Activated gamma-delta T cell treated with Interleukin-2 at 50 U/mL for 16 hours (primary cell): ENCODE results near the gene GPR37.

Experiments
- DNase-seq: peaks from one replicate; pipeline ENCODE4 v3.0.0-alpha.2; 2020

GPR37 gene

GRCh38 chr7:124723012-124723411, 42.6 kb downstream of the GPR37 start:
- no peak for DNase-seq

GRCh38 chr7:124722292-124722691, 43.3 kb downstream of the GPR37 start:
- no peak for DNase-seq

GRCh38 chr7:124720195-124720594, 45.4 kb downstream of the GPR37 start:
- DNase-seq: no peak

- no peak for DNase-seq
Measured at GRCh38 chr7:124718032-124718766, 47.4 kb downstream of the GPR37 start.

GRCh38 chr7:124716894-124717293, 48.7 kb downstream of the GPR37 start:
- DNase-seq: no peak

GRCh38 chr7:124713086-124713485, 52.5 kb downstream of the GPR37 start:
- DNase-seq: no peak

- no peak for DNase-seq
Measured at GRCh38 chr7:124712017-124712416, 53.6 kb downstream of the GPR37 start.

GRCh38 chr7:124702385-124702784, 63.2 kb downstream of the GPR37 start:
- no peak for DNase-seq

GRCh38 chr7:124701955-124702354, 63.6 kb downstream of the GPR37 start:
- DNase-seq: no peak

- no peak for DNase-seq
Measured at GRCh38 chr7:124700655-124701054, 64.9 kb downstream of the GPR37 start.

GRCh38 chr7:124698964-124699363, 66.6 kb downstream of the GPR37 start:
- no peak for DNase-seq

GRCh38 chr7:124697746-124698145, 67.8 kb downstream of the GPR37 start:
- no peak for DNase-seq
